ENCODE data around the gene PRRC2B. TPM values are rescaled to one million over a fixed set of nuclear protein-coding genes. Genes with fewer than 3 reads are reported as not detected.

Gene PRRC2B
- total and polyA plus RNA-seq, 2 of the 13 experiments (the other 11 are each of a cell fraction or from before 2014, with no cell fraction given), result 20.8 to 37.4 TPM

DNA sequence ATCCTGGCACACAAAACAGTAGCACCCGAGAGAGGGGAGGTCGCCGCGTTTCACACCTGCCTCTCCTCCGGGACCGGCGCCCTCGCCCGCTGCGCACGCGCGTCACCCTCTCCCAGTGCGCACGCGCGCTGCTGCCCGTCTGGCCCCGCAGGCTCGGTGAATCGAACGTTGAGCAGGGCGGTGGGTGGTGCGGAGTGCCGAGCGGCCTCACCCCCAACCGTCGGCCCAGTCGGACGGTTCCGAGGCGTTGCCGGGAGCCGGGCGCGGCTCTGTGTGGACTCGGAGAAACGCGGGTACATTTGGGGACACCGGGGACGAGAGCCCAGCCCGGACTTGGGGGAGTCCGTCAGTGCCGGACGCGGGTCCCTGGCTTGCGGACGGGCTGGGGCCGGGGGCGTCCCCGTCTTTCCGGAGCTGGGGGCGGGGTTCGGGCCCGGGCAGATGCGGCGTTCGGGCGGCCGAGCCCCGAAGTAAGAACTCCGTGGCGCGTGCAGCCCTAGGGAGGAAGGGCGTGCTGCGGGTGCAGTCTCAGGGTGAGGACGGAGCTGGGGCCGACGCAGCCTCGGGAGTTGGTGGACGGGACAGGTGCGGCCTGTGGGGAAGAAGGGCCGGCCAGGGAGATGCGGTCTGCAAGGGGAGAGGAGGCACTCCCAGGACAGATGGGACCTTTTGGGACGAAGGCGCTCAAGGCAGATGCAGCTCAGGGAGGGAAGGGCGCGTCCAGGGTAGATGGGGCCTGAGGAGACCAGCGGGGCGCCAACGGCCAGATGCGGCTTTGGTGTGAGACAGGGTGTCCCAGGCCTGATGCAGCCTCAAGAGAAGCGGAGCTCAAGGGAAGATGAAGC is 109.1 kb downstream of the PRRC2B start, which contains the start of gene POMT1 (continued):
- TF ChIP-seq, protein P1, sequence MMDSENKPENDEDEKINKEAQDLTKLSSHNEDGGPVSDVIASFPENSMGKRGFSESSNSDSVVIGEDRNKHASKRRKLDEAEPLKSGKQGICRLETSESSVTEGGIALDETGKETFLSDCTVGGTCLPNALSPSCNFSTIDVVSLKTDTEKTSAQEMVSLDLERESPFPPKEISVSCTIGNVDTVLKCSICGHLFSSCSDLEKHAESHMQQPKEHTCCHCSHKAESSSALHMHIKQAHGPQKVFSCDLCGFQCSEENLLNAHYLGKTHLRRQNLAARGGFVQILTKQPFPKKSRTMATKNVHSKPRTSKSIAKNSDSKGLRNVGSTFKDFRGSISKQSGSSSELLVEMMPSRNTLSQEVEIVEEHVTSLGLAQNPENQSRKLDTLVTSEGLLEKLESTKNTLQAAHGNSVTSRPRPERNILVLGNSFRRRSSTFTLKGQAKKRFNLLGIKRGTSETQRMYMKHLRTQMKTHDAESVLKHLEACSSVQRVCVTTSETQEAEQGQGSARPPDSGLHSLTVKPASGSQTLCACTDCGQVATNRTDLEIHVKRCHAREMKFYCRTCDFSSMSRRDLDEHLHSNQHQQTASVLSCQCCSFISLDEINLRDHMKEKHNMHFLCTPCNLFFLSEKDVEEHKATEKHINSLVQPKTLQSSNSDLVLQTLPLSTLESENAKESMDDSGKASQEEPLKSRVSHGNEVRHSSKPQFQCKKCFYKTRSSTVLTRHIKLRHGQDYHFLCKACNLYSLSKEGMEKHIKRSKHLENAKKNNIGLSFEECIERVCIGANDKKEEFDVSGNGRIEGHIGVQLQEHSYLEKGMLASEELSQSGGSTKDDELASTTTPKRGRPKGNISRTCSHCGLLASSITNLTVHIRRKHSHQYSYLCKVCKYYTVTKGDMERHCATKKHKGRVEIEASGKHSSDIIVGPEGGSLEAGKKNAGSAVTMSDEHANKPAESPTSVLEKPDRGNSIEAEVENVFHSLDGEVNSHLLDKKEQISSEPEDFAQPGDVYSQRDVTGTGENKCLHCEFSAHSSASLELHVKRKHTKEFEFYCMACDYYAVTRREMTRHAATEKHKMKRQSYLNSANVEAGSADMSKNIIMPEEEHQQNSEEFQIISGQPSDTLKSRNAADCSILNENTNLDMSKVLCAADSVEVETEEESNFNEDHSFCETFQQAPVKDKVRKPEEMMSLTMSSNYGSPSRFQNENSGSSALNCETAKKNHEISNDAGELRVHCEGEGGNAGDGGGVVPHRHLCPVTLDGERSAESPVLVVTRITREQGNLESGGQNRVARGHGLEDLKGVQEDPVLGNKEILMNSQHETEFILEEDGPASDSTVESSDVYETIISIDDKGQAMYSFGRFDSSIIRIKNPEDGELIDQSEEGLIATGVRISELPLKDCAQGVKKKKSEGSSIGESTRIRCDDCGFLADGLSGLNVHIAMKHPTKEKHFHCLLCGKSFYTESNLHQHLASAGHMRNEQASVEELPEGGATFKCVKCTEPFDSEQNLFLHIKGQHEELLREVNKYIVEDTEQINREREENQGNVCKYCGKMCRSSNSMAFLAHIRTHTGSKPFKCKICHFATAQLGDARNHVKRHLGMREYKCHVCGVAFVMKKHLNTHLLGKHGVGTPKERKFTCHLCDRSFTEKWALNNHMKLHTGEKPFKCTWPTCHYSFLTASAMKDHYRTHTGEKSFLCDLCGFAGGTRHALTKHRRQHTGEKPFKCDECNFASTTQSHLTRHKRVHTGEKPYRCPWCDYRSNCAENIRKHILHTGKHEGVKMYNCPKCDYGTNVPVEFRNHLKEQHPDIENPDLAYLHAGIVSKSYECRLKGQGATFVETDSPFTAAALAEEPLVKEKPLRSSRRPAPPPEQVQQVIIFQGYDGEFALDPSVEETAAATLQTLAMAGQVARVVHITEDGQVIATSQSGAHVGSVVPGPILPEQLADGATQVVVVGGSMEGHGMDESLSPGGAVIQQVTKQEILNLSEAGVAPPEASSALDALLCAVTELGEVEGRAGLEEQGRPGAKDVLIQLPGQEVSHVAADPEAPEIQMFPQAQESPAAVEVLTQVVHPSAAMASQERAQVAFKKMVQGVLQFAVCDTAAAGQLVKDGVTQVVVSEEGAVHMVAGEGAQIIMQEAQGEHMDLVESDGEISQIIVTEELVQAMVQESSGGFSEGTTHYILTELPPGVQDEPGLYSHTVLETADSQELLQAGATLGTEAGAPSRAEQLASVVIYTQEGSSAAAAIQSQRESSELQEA (CRISPR knock-in tag; IDR thresholded peaks at IDR 0.05; ENCODE audit: not compliant biosample characterization), result peak; percentile 95
- TF ChIP-seq, protein P2, sequence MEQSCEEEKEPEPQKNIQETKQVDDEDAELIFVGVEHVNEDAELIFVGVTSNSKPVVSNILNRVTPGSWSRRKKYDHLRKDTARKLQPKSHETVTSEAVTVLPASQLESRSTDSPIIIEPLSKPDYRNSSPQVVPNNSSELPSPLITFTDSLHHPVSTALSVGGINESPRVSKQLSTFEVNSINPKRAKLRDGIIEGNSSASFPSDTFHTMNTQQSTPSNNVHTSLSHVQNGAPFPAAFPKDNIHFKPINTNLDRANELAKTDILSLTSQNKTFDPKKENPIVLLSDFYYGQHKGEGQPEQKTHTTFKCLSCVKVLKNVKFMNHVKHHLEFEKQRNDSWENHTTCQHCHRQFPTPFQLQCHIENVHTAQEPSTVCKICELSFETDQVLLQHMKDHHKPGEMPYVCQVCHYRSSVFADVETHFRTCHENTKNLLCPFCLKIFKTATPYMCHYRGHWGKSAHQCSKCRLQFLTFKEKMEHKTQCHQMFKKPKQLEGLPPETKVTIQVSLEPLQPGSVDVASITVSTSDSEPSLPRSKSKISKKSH (CRISPR knock-in tag; IDR thresholded peaks at IDR 0.05; ENCODE audit: borderline replicate concordance), result no peak
- TF ChIP-seq, protein P3, sequence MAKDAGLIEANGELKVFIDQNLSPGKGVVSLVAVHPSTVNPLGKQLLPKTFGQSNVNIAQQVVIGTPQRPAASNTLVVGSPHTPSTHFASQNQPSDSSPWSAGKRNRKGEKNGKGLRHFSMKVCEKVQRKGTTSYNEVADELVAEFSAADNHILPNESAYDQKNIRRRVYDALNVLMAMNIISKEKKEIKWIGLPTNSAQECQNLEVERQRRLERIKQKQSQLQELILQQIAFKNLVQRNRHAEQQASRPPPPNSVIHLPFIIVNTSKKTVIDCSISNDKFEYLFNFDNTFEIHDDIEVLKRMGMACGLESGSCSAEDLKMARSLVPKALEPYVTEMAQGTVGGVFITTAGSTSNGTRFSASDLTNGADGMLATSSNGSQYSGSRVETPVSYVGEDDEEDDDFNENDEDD (CRISPR knock-in tag; IDR thresholded peaks at IDR 0.05; ENCODE audit: borderline replicate concordance), result peak; percentile 76; the same call in 1 of the 2 replicates
- TF ChIP-seq GABPB1 (CRISPR knock-in tag; IDR thresholded peaks at IDR 0.05), result peak; percentile 84
- no peak for TF ChIP-seq ZNF33A (CRISPR knock-in tag; IDR thresholded peaks at IDR 0.05; ENCODE audit: borderline replicate concordance)
- 0 out of 2 replicates have a peak, but pooled peaks have one; percentile 37 for TF ChIP-seq ZFP37 (CRISPR knock-in tag; IDR thresholded peaks at IDR 0.05; ENCODE audit: borderline replicate concordance)
- TF ChIP-seq SP1 (IDR thresholded peaks at IDR 0.05), result no peak
- peak; percentile 85 for TF ChIP-seq SP1 (CRISPR knock-in tag; IDR thresholded peaks at IDR 0.05)
- peak; percentile 73 for TF ChIP-seq BORCS8-MEF2B (CRISPR knock-in tag; IDR thresholded peaks at IDR 0.05)
- TF ChIP-seq KLF13 (CRISPR knock-in tag; IDR thresholded peaks at IDR 0.05), result peak; percentile 77; the same call in 1 of the 2 replicates
- TF ChIP-seq ZNF530 (CRISPR knock-in tag; IDR thresholded peaks at IDR 0.05; ENCODE audit: low read depth), result no peak
- TF ChIP-seq, protein P4, sequence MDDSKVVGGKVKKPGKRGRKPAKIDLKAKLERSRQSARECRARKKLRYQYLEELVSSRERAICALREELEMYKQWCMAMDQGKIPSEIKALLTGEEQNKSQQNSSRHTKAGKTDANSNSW (CRISPR knock-in tag; IDR thresholded peaks at IDR 0.05; ENCODE audit: borderline replicate concordance), result no peak
- TF ChIP-seq NFYB (CRISPR knock-in tag; IDR thresholded peaks at IDR 0.05), result peak; percentile 27; the same call in 1 of the 2 replicates
- peak; percentile 74; the same call in 1 of the 2 replicates for TF ChIP-seq IRF2 (CRISPR knock-in tag; IDR thresholded peaks at IDR 0.05)
- no peak; the same call in 1 of the 2 replicates for TF ChIP-seq ZNF792 (CRISPR knock-in tag; IDR thresholded peaks at IDR 0.05)
- TF ChIP-seq ZNF670 (CRISPR knock-in tag; IDR thresholded peaks at IDR 0.05; ENCODE audit: borderline replicate concordance), result peak; percentile 89
- TF ChIP-seq CREM (IDR thresholded peaks at IDR 0.05), result no peak
- TF ChIP-seq CREM (CRISPR knock-in tag; IDR thresholded peaks at IDR 0.05), result no peak
- no peak for TF ChIP-seq ZSCAN30 (CRISPR knock-in tag; IDR thresholded peaks at IDR 0.05)
